ENCODE data around the gene ADRA2B.

DNA sequence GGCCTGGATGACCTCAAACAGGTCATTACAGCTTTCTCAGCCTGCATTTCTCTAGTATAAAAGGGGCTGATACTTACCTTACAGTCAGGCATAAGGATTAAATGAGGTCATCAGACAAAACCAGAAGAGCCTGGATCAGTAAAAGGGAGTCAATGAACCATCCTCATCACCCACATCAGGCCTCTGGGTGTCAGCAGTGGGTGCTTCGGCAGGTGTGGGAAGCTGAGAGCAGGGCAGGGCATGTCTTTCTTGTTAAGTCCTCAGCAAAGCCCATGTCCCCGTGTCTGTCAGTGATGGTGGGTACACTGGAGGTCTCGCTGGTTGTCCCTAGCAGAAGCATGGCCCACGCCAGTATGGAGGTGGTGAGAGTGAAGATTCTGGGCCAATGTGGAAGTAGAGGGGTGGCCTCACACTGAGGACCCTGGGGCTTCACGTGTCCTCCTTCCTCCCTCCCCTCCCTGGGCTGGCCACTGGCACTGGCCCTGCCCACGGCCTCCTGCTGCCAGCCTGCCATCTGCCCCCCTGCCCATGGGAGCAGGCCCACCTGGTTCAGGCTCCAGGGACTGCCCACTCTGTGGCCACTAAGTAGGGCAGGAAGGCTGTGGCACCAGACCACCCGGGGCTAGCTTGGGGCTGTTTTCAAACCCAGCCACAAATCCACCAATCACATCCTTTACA, 4.4 kb downstream of the ADRA2B start:
- TF ChIP-seq, protein P1, sequence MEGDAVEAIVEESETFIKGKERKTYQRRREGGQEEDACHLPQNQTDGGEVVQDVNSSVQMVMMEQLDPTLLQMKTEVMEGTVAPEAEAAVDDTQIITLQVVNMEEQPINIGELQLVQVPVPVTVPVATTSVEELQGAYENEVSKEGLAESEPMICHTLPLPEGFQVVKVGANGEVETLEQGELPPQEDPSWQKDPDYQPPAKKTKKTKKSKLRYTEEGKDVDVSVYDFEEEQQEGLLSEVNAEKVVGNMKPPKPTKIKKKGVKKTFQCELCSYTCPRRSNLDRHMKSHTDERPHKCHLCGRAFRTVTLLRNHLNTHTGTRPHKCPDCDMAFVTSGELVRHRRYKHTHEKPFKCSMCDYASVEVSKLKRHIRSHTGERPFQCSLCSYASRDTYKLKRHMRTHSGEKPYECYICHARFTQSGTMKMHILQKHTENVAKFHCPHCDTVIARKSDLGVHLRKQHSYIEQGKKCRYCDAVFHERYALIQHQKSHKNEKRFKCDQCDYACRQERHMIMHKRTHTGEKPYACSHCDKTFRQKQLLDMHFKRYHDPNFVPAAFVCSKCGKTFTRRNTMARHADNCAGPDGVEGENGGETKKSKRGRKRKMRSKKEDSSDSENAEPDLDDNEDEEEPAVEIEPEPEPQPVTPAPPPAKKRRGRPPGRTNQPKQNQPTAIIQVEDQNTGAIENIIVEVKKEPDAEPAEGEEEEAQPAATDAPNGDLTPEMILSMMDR (IDR thresholded peaks at IDR 0.05), result no peak
- TF ChIP-seq POLR2A (IDR thresholded peaks at IDR 0.05), result no peak

Measured in Peyer's patch (tissue), 4 donors.